Measurements from ENCODE around the gene ZNF385C.

GRCh38 chr17:42106009-42106408 lies 7.7 kb upstream of the ZNF385C start:
- TF ChIP-seq CTCF (IDR thresholded peaks at IDR 0.05) (no peak), POLR2A (IDR thresholded peaks at IDR 0.05) (no peak)

All from heart left ventricle (tissue), 13 donors.